Endothelial cell (in vitro differentiated cells): Measurements from ENCODE around the gene MAP4. TPM values are rescaled to one million over a fixed set of nuclear protein-coding genes. Genes with fewer than 3 reads are reported as not detected.
"Not testable (repeated sequence)": the region's sequence is repeated elsewhere in the genome, so short reads cannot be mapped to it uniquely, and the experiment has no call there.

Experiments used
- DNase-seq: peaks from one replicate; pipeline ENCODE4 v3.0.0; 2021; ENCODE audit warnings: low spot score
- H3K27ac Mint-ChIP-seq: one replicate; pipeline ENCODE4 v1.8.0; 2021; ENCODE audit warnings: mixed read lengths, inconsistent platforms; ENCODE audit not compliant: unreplicated experiment
- H3K27me3 Mint-ChIP-seq: one replicate; pipeline ENCODE4 v1.8.0; 2021; ENCODE audit warnings: mild to moderate bottlenecking, moderate library complexity, mixed read lengths, inconsistent platforms; ENCODE audit not compliant: unreplicated experiment
- H3K36me3 Mint-ChIP-seq: one replicate; pipeline ENCODE4 v1.8.0; 2021; ENCODE audit warnings: mild to moderate bottlenecking, low read depth, mixed read lengths, inconsistent platforms; ENCODE audit not compliant: unreplicated experiment
- H3K4me1 Mint-ChIP-seq: one replicate; pipeline ENCODE4 v1.8.0; 2021; ENCODE audit warnings: mild to moderate bottlenecking, mixed read lengths, inconsistent platforms; ENCODE audit not compliant: unreplicated experiment
- H3K4me3 Mint-ChIP-seq: one replicate; pipeline ENCODE4 v1.8.0; 2021; ENCODE audit warnings: mild to moderate bottlenecking, mixed read lengths, inconsistent platforms; ENCODE audit not compliant: unreplicated experiment
- H3K9me3 Mint-ChIP-seq: one replicate; pipeline ENCODE4 v1.8.0; 2021; ENCODE audit warnings: mixed read lengths, inconsistent platforms; ENCODE audit not compliant: unreplicated experiment
- long read RNA-seq: library from polyadenylated mRNA; unstranded; transcript quantifications from one replicate; pipeline ENCODE4 v2.0.0, GENCODE V29; 2020; ENCODE audit not compliant: unreplicated experiment
- total RNA-seq: library from RNA; stranded (reverse); fragmentation: NEBNext Ultra II Directional; extraction: Animal tissue kit (Norgen Biotek cat#: 25700); gene quantifications from one replicate; pipeline ENCODE4 v1.2.1, GENCODE V29; 2021; ENCODE audit not compliant: unreplicated experiment
- TF ChIP-seq, protein P1 (sequence below): fragments of 200-600 bp; sonication (generic); IDR thresholded peaks from one replicate; pipeline ENCODE4 v1.5.0; 2021; ENCODE audit warnings: antibody characterized with exemption; ENCODE audit not compliant: unreplicated experiment

MAP4 gene, protein sequence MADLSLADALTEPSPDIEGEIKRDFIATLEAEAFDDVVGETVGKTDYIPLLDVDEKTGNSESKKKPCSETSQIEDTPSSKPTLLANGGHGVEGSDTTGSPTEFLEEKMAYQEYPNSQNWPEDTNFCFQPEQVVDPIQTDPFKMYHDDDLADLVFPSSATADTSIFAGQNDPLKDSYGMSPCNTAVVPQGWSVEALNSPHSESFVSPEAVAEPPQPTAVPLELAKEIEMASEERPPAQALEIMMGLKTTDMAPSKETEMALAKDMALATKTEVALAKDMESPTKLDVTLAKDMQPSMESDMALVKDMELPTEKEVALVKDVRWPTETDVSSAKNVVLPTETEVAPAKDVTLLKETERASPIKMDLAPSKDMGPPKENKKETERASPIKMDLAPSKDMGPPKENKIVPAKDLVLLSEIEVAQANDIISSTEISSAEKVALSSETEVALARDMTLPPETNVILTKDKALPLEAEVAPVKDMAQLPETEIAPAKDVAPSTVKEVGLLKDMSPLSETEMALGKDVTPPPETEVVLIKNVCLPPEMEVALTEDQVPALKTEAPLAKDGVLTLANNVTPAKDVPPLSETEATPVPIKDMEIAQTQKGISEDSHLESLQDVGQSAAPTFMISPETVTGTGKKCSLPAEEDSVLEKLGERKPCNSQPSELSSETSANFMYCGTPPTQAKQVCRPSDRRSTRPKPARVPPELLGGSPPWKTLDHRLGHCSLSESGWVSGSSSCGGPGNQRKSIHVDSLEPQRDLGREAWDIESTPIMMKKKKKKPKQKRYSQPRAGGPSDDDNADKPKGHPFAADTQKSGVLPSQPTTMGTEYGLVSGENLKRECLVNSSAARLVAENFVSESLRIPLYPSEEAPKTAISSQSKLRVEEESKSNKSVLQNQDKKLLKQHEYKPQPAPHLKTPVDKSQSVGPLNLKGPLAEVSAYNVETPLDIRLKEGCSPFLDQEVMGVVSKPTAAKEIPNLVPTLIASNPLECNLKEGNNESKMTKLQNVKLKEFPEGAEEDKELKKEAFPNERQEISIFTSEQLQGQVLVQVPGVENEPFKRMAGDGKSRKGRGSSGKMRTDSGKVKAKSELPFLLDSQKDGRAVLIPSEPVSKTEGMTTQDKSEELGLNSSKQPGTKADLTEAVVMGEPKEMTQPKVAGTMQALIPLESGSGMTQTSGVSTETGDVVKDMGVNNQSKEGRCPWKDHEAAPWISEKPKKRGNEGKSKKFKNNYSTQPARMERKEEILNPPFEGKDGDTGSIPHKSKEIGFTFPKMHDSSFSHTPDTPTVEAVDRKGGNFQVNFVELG (N-terminal part only)
- 155 TPM for total RNA-seq
- long read RNA-seq, full-length matches to known transcripts = 1 of 28 reads
- long read RNA-seq, partial matches to known transcripts = 8 of 28 reads
- long read RNA-seq, other reads (novel, unspliced or antisense) = 19 of 28 reads

DNA sequence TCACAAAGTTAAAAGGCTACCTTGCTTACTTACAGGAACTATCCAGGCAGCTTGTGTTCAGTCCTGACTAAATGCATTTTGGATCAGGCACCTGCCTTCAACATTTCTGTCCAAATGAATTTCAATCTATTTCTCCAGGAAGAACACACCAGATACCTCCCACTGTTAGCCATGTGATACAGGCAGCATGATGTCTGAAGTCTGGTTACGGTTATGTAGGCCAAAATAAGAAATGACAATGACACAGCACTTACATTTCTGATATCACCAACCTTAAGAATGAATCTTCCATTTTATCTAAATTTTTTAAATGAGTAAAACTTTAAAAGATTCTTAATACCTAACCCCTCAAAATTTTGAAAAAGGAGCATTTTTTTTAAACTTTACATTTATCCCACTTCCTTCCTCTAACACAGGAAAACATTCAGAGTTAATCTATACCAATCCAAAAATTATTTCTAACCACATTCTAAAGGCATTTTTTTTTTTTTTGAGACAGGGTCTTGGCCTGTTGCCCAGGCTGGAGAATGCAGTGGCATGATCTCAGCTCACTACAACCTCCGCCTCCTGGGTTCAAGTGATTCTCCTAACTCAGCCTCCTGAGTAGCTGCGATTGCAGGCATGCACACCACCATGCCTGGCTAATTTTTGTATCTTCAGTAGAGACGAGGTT lies at the start of gene MAP4:
TSS of gene MAP4 (minus strand) at position 116 of the 673 bp plus-strand sequence. CDS start 17,556 bp downstream, outside the sequence.
- TF ChIP-seq, protein P1, sequence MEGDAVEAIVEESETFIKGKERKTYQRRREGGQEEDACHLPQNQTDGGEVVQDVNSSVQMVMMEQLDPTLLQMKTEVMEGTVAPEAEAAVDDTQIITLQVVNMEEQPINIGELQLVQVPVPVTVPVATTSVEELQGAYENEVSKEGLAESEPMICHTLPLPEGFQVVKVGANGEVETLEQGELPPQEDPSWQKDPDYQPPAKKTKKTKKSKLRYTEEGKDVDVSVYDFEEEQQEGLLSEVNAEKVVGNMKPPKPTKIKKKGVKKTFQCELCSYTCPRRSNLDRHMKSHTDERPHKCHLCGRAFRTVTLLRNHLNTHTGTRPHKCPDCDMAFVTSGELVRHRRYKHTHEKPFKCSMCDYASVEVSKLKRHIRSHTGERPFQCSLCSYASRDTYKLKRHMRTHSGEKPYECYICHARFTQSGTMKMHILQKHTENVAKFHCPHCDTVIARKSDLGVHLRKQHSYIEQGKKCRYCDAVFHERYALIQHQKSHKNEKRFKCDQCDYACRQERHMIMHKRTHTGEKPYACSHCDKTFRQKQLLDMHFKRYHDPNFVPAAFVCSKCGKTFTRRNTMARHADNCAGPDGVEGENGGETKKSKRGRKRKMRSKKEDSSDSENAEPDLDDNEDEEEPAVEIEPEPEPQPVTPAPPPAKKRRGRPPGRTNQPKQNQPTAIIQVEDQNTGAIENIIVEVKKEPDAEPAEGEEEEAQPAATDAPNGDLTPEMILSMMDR = no peak
- no peaks in the 10 kb centered on the region for H3K9me3 Mint-ChIP-seq
- H3K27ac Mint-ChIP-seq = no peak within 1 kb of the TSS
- no peak for DNase-seq
- no peak within 1 kb of the TSS for H3K4me3 Mint-ChIP-seq
- no peaks in the 10 kb centered on the region for H3K27me3 Mint-ChIP-seq
- no peaks in the 10 kb centered on the region for H3K4me1 Mint-ChIP-seq
- peaks cover 4% of the 10 kb centered on the region for H3K36me3 Mint-ChIP-seq

DNA sequence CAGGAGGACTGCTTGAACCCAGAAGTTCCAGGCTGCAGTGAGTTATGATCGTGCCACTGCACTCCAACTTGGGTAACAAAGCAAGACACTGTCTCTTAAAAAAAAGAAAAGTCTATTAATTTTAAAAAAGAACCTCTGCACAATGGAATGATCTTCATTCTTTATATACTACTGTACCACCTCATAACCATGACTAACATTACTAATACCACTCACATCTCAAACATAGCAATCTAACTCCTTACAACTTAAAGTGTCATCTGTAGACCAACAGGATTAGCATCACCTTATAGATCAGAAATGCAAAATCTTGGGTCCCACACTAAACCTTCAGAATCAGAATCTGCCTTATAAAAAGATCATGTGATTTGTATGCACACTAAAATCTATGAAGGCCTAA lies 48.8 kb upstream of the MAP4 start:
- DNase-seq = no peak
- no peaks in the 10 kb centered on the region for H3K9me3 Mint-ChIP-seq
- no peaks in the 10 kb centered on the region for H3K4me1 Mint-ChIP-seq
- no peak overlapping the region for H3K4me3 Mint-ChIP-seq
- peaks cover 9% of the 10 kb centered on the region for H3K36me3 Mint-ChIP-seq
- TF ChIP-seq, protein P1 = no peak
- no peak overlapping the region for H3K27ac Mint-ChIP-seq
- H3K27me3 Mint-ChIP-seq = no peaks in the 10 kb centered on the region

DNA sequence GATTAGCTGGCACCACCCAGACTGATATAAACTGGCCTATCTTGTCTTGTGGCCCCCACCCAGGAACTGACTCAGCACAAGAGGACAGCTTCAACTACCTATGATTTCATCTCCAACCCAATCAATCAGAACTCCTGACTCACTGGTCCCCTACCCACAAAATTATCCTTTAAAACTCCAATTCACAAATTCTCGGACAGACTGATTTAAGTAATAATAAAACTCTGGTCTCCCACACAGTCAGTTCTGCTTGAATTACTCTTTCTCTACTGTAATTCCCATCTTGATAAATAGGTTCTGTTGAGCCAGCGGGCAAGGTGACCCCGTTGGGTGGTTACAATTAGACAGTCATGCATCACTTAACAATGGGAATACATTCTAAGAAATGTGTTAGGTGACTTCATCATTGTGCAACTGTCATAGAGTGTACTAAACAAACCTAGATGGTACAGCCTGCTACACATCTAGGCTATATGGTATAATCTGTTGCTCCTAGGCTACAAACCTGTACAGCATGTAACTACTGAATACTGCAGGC lies 48.1 kb upstream of the MAP4 start:
- H3K27ac Mint-ChIP-seq = no peak overlapping the region
- H3K27me3 Mint-ChIP-seq = no peaks in the 10 kb centered on the region
- no peak overlapping the region for H3K4me3 Mint-ChIP-seq
- DNase-seq = no peak
- peaks cover 11% of the 10 kb centered on the region for H3K36me3 Mint-ChIP-seq
- H3K4me1 Mint-ChIP-seq = no peaks in the 10 kb centered on the region
- TF ChIP-seq, protein P1 = no peak
- H3K9me3 Mint-ChIP-seq = no peaks in the 10 kb centered on the region

DNA sequence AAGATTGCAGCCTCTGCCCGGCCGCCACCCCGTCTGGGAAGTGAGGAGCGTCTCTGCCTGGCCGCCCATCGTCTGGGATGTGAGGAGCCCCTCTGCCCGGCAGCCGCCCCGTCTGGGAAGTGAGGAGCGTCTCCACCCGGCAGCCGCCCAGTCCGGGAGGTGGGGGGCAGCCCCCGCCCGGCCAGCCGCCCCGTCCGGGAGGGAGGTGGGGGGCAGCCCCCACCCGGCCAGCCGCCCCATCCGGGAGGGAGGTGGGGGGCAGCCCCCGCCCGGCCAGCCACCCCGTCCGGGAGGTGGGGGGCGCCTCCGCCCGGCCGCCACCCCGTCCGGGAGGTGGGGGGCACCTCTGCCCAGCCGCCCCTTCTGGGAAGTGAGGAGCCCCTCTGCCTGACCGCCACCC lies 45.4 kb upstream of the MAP4 start:
- not testable (repeated sequence) for DNase-seq, H3K27ac Mint-ChIP-seq, H3K27me3 Mint-ChIP-seq, H3K4me1 Mint-ChIP-seq, H3K9me3 Mint-ChIP-seq, H3K4me3 Mint-ChIP-seq
- H3K36me3 Mint-ChIP-seq = peaks cover 11% of the 10 kb centered on the region
